ENCODE measurements around the gene TBXAS1.

TBXAS1 gene

DNA sequence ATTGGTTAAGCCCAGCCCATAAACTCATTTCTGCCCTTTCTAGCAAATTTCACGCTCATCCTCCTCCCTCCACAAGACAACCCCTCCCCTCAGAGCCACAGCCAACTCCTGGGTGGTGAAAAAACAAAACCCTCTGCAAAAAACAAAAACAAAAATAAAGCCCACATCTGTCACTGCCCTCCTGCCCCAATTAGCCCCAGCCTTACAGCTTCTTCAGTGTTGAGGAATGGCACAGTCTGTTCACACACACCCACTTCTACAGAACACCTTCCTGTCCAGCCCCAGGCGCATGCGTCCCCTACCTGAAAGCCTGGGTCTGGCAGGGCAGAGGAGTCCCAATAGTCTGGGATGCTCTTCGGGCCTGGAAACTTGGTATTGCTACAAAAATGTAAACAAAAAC is 199.2 kb downstream of the TBXAS1 start:
- no peak for DNase-seq

DNA sequence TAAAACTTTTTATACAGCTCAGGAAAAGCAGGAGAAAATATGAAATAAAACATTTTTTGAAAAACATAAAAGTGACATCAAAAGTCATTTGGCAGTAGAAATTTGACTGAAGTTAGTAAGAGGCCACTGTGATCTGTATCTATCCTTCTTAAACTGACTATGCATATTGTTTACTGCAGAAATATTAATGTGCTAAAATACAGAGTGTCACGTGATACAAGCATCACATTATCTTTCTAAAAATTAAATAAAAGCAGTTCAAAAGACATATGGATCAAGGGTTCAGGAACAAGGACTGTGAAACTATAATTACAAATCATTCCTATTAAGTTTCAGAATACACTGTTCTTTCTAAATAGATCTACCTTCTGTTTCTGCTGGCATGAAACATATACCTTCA is 200.0 kb downstream of the TBXAS1 start:
- DNase-seq = no peak

DNA sequence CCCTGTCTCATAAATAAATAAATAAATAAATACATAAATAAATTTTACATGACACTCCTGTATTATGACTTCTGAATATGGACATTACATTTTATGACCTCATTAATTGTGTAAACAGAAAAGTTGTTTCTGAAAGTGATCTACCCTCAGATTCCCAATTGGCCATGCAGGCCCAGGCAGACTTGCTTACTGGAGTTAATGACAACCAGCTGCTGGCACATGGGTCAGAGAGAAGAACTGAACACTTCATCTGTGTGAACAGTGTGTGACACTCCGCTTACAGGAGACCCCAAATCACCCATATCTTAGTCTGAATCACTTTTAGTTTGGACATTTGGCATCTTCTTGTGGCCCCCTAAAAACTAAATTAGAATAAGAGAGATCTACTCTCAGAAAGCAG is 202.3 kb downstream of the TBXAS1 start:
- no peak for DNase-seq

DNA sequence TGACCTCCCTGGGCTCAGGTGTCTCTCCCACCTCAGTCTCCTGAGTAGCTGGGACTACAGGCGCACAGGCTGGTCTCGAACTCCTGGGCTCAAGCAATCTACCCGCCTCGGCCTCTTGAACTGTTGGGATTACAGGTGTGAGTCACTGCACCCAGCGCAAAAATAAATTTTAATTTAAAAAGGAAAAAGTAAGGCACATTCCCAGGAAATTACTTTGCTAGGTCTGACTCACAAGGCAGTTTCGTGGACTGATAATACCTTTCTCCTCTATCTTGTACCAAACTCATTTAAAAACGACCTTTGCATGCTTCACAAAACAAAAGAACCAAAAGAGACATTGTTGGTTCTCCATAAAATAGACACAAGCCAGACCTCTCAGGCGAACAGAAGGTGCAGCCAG is 204.0 kb downstream of the TBXAS1 start:
- DNase-seq = no peak

DNA sequence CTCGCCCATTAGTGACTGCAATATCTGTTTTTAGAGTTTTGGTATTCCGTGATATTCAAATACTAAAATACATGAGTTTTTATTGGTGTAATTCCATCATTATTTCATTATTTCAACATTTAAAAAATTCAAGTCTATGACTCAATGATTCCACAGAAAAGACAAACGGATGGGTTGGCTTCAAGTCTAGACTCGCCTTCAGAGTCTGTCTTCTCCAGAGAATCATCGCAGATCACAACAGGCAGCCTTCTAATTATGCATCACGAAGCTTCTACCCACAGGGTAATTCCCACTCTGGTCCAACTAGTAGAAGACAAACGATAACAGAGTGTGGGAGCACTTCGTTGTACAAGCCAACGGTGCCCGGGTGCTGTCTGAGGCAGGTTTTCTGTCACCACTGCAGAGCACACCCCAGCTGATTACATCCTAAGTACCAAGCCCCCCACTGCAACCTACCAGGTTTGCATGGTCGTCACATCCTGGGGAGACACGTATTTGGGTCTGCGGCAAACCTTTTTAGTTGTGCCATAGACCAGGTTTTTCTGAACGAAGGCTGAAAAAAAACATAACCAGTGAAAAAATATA is 204.8 kb downstream of the TBXAS1 start:
- no peak for DNase-seq

DNA sequence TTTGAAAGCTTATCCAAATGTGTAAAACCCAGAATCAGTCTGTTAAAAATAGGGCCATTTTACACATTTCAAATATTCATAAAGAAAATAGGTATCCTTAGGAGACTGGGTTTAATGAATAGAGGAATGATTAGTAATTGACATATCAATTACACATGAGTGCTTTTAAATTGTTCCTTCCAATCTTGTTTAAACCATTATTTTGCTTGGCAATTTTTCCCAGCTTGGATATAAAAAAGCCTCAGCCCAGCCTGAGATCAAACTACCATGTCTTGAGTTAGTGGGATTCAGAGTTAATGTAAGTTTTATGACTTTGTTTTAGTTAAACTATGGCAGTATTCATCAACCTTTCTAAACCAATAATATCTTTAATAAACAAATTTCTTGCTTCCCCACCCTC is 205.4 kb downstream of the TBXAS1 start:
- no peak for DNase-seq

DNA sequence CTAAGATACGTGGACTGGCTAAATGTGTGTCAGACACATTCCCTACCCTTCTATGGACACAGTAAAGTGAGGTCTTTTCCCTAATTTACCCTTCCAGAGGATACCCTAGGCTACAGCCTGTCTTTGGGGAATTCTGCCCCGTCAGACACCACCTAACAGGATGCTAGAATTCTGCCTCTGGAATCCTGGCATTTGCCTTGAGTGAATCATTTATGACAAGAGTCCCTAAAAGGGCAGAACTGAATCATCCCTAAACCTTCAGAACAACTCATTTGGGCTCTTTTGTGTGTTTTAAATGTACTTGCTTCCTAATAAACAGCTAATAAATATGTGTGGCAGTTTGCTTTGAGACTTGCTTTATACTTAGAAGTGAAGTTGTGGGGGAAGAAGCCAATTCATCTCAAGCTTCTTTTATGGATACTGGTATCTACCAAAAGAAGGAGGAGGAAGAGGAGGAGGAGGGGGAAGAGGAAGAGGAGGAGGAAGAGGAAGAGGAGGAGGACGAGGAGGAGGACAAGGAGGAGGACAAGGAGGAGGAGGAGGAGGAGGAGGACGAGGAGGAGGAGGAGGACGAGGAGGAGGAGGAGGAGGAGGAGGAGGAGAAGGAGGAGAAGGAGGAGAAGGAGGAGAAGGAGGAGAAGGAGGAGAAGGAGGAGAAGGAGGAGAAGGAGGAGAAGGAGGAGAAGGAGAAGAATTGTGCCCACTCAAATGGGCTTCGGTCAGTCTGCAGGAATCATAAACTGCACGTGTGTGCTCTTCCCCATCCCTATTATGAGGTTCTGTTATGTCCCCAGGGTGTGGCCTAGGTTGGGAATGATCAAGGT is 206.5 kb downstream of the TBXAS1 start:
- no peak for DNase-seq

DNA sequence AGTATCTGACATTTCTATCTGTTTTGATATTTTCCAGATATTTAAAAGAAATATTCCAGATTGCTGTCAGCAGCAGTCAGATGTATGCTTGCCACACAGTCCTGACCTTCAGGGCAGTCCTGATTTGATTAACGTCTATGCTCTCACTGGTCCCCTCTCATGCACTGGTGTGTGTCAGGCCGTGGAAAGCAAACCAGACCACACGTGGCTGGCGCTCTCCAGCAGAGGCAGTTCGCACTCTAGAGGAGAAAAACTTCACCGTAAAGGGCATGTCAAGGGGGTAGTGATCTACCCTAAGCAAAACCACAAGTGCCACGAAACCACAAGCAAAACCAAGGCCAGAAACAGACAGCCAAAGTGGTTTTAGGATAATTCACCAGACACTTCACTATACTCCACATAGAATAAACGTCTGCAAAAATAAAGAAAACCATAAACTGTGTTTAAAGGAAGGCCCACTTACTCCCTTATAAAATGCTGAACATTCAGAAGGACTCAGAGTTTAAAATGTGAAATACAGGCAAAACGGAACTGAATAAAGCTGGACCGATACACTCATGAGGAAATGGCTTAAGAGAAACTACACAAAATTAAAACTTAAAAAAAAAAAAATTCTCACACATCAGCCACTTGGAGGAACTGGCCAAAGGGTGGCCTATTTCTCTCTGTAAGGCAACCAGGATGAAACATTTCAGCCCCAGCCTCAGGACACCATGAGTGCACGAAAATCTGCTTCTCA is 207.3 kb downstream of the TBXAS1 start:
- DNase-seq = no peak

DNA sequence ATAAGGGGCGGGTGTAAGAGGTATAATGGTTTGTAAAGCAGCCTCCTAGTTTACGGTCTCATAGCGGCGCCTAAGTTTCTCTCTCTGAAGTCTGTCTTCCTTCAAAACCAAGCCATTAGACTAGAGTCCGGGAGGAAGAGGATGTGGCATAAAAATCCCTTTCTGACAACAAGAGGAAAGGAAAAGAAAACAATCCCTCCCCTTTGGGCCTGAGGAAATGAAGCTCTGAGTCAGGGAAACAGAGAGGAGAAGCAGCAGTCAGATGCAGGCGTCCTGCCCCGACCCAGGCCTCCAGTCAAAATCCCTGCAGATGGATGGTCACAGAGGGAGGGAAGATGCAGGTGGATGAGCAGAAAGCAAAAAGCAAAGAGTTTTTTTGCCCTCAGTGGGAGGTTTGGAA is 210.0 kb downstream of the TBXAS1 start:
- DNase-seq = no peak

DNA sequence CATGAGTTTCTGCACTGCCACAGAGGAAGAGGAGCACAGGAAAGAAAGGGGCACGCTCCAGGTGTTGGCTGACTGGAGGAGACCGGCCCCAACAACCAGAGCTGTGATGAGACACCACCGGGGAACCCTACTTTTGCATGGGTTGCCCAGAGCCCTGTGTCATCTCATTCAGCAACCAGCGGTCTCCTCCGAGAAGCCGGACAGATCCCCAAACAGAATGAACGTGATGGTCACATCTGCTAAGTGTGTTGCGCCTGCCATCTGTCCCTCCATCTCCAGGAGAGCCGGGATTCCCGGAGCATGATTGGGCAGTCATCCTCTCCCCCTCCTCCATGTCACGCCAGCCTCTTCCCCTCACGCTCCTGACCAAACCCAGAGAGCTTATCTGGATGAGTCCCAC is 210.8 kb downstream of the TBXAS1 start:
- no peak for DNase-seq

DNA sequence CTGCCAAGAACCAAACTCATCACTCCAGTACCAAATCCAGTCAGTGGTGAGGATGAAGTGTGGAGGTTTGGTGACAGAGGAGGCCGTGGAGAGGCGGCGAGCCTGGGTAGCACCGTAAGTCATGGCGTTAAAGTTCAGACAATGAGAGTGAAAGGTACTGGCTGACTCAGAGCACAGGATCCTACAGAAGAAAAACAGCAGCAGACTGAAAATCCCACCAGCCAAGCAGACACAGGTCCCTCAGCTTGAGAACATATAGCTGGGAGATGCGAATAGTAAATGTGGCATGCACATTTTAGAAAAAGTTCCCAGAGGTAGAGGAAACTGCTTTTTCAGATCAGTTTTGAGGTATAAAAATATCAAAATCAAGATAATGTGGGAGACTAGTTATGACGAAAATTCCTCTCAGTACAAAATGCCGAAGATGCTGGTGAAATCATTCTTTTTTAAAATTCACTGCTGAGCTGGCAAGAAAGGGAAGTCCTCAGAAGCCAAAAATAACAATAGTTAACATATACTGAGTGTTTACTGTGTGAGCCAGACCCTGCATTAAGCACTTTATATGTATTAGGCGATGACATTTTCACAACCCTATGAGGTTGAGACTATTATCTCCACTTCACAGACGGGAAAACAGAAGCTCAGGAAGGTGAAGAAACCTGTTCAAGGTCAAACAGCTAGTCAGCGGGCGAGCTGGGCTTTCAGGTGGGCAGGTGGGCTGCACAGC is 212.8 kb downstream of the TBXAS1 start:
- no peak for DNase-seq

DNA sequence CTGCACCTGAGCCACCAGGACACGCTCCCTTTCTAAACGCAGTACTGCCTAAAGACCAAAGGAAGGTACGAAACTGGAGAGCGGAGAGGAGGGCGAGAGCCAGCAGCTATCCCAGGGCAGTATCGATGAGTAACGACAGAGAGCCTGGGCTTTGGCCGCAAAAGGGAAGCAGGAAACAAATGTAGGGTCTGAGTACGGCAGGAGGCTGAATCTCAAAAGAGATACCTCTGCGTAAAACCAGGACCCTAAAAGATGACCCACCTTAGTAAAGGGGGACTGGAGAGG is 213.3 kb downstream of the TBXAS1 start:
- no peak for DNase-seq

DNA sequence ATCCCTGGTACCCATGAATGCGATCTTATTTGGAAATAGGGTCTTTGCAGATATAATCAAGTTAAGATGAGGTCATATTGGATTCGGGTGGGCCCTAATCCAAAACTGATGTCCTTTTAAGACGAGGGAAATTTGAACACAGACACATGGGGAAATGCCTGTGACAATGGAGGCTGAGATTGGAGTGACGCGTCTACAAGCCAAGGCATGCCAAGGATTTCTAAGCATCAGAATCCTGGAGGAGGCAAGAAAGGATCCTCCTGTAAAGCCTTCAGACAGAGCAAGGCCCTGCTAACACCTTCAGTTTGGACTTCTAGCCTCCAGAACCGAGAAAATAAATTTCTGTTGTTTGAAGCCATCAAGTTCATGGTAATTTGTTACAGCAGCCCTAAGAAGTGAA is 215.2 kb downstream of the TBXAS1 start:
- DNase-seq = no peak

DNA sequence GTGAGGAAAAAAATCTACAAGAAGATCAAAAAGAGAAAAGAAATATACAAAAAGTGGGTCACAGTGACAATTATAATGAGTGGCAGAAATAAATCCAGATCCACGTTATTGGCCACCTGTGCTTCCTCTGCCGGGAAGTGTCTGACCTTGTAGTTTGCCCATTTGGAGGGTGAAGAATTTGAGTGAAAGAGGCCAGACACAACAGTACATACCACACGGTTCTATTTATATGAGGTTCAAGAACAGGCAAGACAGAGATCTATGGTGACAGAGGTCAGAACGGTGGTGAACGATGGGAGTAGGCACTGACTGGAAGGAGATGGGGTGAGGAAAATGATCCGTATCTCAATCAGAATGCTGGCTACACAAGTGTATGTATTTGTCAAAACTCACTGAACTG is 216.6 kb downstream of the TBXAS1 start:
- no peak for DNase-seq

DNA sequence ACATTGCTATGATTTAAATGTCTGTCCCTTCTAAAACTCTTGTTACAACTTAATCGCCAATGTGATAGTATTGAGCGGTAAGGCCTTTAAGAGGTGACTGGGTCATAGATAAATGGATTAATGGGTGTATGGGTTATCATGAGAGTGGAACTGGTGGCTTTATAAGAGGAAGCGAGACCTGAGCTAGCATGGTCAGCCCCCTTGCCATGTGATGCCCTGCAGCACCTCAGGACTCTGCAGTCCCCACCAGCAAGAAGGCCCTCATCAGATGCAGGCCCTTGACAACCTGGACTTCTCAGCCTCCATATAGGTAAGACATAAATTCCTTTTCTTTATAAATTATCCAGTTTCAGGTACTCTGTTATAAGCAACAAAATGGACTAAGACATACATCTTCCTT is 218.1 kb downstream of the TBXAS1 start:
- DNase-seq = no peak

DNA sequence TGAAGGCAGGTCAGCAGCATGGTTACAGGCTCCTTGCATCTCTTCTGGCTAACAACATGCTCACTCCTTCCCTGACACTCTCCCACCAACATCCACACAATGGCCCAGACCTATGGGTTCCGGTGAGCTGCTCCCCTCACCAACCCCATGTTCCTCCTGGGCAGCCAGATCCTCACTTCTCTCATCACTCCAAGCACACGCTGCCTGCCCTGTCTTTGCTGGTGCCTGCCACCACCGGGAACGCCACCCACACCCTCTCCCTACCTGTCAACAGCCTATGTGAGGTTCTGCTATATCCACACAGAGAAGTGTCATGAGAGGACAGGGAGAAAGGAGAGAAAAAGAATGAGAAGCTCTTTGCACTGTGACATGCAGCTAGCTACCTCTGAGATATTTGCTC is 219.1 kb downstream of the TBXAS1 start:
- DNase-seq = no peak

DNA sequence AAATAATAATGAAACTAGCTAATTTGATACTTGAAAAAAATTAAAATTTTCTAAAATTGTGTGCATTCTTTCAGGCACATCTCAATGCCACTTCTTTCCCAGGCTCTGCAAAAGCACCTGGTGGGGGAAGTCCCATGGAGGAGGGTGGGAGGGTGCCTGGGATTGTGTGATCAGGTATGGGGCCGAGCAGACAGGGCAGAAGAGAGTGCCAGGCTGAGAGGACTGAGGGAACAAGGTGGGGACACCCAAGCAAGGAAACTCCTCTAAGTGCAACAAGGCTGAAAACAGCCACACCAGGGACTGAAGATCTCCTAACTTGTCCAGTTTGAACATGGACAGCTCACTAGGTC is 219.9 kb downstream of the TBXAS1 start:
- no peak for DNase-seq

DNA sequence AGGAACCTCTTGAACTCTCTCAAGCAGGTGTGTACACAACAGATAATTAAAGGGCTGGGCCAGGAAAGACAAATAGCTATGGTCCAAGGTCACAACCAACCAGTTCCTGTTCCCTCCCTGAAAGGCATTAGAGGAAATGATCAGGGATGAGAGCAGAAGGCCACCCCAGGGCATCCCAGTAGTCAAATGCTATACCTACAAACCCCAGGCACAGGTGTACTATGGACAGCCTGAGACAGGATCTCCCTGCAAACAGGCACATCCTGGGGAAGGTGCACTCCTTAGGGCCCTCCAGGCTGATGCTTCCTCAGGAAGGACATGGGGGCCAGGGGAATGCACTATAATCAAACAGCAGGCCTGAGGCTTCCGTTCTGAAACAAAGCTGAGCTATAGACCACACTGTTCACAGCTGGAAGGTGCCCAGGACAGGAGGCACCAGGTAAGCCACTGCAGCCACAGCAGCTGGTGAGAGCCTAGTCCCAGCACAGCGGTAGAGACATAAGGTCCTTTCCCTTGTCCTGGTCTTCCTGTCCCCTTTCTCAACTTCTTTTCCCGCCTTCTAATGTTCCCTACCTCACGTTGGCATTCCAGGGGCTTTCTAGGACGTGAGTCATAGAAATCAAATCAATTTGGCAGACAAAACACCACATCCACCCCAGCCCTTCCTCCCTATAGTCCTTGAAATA is 220.4 kb downstream of the TBXAS1 start:
- no peak for DNase-seq

DNA sequence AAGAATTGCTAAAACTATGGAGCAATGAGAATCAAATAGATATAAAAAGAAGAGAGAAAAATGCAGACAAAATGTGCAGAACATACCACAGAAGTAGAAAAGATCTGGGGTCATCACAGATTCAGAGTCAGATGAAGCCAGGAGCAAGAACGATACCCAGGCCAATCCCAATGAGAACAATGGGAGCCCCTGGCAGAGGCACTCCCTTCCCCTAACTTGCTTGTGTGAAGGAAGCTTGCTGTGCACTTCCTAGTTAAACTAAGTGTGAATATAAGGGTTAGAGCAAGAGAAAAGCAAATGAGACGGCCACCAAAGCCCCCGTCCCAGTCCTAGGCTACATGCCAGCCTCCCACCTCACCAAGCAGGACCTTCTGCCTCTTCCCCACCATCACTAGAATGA is 221.0 kb downstream of the TBXAS1 start:
- DNase-seq = no peak

DNA sequence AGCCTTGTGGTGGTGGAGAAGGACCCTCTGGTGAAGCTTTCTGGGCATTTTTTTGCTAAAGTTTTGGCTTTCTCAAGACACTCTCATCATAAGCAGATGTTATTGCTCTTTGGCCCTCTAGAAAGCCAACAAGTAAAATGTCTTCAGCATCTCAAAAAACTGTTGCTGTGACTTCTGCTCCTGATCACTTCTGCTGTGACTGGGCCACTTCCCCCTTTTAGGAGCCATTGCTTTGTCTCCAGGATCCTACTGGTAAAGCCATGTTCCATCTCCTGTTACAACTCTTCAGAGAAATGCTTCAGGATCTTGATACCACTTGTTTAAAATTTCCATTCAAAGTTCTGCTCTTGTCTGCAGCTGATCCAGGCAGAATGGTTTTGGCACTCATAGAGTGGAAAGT is 222.8 kb downstream of the TBXAS1 start:
- no peak for DNase-seq

DNA sequence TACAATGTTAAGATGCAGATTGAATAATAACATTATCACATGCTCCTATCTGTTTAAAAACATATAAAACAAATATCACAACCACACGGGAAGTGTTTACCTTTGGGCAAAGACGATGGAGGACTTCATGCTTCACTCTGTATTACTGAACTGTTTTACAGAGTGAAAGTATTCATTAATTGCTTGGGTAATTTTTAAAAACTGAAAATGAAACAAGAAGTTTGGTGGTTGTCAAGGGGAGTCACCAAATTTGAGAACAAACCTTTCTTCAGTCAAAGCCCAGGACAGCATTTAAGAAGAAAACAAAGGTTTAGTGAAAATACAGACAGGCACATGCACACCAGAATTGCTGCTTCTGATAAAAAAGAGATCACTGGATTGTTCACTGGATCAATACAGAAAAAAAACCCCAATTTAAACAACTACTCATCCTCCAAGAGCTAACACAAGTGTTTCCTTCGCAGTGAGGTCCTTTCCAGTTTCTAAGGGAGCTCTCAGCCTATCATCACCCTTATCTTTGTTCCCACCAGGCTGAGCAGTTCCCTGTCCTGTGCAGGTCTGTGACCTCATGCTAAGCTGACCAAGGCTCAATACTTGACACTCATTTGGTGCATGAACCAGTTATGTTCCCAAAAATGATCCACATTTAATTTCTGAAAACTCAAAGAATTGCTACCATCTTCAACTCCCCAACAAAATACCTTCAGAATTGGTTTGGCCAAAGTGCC is 224.9 kb downstream of the TBXAS1 start:
- no peak for DNase-seq

DNA sequence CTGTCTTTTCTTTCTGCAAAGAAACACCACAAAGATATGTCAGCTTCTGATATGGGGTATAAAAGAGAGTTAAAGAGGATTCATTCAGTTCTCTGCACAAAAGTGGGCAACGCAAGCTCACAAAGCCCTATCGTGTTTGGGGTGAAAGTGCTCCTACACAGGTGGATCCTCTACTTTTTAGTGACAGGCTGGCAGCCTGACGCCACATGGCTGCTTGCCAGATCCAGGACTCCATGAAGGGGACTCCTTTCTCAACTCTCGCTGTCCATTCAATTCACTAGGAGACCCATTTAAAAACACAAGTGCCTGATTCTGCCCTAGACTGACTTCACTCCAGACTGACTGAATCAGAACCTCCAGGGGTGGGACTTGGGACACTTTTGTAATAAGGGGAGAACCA is 225.7 kb downstream of the TBXAS1 start:
- DNase-seq = no peak

DNA sequence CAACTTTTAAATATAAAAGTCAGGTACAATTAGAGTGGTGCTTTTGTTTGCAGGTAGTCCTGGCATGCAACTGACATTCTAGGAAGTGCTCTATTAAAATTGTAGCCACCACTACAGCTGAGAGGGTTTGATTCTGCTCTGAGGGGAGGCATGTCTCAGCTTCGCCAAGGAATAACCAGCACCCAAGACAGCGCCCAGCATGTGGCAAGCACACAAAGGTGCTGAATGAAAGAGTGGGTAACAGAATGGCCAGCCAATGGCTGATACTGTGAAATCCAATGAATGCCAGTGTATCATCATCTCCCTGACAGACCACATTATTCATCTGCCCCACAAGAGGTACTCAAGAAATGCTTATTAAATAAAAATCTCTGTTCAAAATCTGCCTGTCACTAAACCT is 226.8 kb downstream of the TBXAS1 start:
- DNase-seq = no peak

Measured in NCI-H526 (cell line).